IPS-18c (cell line): ENCODE measurements around the gene KIAA1958.

Experiments
- H3K4me3 ChIP-seq: 2 replicates; pipeline ENCODE4 v1.7.0; 2013; ENCODE audit warnings: low read depth, mild to moderate bottlenecking, low read length, moderate library complexity; ENCODE audit not compliant: insufficient read depth
- H3K9me3 ChIP-seq: one replicate; pipeline ENCODE4 v1.6.1; 2013; ENCODE audit warnings: mild to moderate bottlenecking, low read length, moderate library complexity; ENCODE audit not compliant: control insufficient read depth, insufficient read depth

Gene KIAA1958, protein sequence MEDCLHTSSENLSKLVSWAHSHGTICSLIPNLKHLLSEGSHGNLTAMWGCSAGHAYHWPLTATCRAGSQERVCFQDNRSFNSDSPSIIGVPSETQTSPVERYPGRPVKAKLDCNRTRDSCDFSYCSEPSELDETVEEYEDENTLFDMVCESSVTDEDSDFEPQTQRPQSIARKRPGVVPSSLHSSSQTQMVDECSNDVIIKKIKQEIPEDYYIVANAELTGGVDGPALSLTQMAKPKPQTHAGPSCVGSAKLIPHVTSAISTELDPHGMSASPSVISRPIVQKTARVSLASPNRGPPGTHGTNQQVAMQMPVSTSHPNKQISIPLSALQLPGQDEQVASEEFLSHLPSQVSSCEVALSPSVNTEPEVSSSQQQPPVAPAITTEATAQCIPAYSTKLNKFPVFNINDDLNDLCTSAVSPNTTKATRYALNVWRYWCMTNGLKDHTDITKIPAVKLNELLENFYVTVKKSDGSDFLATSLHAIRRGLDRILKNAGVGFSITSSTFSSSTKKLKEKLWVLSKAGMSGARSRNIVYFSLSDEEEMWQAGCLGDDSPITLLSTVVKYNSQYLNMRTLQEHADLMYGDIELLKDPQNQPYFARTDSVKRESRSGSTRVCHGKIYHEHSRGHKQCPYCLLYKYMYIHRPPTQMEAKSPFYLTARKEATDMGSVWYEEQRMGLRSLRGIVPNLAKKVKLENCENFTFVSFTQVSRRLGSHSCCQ

GRCh38 chr9:112486221-112487007 lies at the start of gene KIAA1958:
TSS of gene KIAA1958 (plus strand) at chr9:112486827. CDS start at chr9:112574081, 87,254 bp downstream.
- Histone ChIP-seq H3K9me3 (peaks cover 2% of the 10 kb centered on the region), H3K4me3 (peak within 1 kb of the TSS; percentile 93)

DNA sequence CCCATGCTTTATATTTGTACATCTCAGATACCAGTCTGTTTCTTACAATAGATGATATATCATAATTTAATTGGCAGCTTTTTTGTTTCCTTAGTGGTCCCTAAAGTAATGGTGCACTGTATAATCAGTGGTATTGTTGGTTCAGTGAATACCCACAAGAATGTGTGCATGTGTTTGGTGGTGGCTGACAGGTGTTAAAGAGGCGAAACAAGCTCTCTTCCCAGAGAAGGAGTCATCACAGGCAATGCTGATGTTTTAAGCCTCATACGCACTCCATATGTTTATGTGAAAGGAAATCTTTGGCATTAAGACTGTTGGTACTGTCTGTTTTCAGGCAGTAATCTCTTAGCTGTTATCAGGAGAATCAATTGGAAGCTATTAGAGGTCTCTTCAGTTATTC lies 49.2 kb upstream of the KIAA1958 start:
- no peaks in the 10 kb centered on the region for H3K9me3 ChIP-seq
- no peak overlapping the region for H3K4me3 ChIP-seq

- Histone ChIP-seq H3K9me3 (no peaks in the 10 kb centered on the region), H3K4me3 (no peak overlapping the region)
Observed at GRCh38 chr9:112439171-112439570, 47.5 kb upstream of the KIAA1958 start.

GRCh38 chr9:112439825-112440224 lies 46.8 kb upstream of the KIAA1958 start:
- Histone ChIP-seq H3K9me3 (no peaks in the 10 kb centered on the region), H3K4me3 (no peak overlapping the region)

DNA sequence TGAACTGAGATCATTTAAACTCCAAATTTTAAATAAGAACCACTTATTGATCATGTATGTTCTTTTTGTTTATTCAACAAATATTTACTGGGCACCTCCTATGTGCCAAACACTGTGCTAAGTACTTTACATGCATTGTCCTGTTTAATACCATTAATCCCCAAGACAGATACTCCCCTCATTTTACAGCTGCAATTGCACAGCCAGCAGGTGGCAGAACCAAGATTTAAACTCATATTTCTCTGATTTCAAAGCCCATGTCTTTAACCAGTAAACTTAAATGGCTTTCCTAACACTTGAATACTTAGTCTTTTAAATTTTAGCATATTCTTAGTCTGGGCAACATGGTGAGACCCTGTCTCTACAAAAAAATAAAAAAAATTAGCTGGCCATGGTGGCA lies 43.4 kb upstream of the KIAA1958 start:
- Histone ChIP-seq H3K9me3 (no peaks in the 10 kb centered on the region), H3K4me3 (no peak overlapping the region)

DNA sequence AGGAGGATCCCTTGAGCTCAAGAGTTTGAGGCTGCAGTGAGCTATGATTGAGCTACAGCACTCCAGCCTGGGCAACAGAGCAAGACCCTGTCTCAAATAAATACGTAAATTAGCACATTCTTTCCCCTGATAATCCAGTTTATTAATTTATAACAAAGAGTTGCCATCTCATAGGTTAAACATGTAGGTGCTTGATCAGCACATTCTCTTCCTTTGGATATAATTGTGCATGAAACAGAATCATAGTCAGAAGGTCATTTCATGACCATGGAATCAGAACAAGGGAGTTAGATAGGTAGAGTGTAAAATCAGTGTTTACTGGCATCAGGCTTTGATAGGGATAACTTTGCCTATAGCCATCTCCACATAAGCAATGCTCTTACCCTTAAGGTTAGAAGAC lies 43.0 kb upstream of the KIAA1958 start:
- no peak overlapping the region for H3K4me3 ChIP-seq
- H3K9me3 ChIP-seq: no peaks in the 10 kb centered on the region

GRCh38 chr9:112445196-112445595 lies 41.4 kb upstream of the KIAA1958 start:
- H3K4me3 ChIP-seq: no peak overlapping the region
- H3K9me3 ChIP-seq: no peaks in the 10 kb centered on the region

DNA sequence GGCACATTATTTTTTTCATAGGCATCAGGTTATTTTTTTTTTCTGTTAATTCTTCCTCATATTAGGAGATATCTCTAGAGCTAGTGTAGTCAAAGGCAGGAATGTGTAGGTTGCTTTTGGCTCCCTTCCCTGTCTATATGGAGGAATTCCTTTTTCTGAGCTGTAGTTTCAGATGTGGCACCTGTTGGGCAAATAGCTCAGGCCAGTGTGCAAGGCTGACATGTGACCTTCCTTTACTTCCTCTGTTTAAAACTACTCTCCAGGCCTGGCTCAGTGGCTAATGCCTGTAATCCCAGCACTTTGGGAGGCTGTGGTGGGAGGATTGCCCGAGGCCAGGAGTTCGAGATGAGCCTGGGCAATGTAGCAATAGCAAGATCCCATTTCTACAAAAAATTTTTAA lies 40.5 kb upstream of the KIAA1958 start:
- no peak overlapping the region for H3K4me3 ChIP-seq
- no peaks in the 10 kb centered on the region for H3K9me3 ChIP-seq

DNA sequence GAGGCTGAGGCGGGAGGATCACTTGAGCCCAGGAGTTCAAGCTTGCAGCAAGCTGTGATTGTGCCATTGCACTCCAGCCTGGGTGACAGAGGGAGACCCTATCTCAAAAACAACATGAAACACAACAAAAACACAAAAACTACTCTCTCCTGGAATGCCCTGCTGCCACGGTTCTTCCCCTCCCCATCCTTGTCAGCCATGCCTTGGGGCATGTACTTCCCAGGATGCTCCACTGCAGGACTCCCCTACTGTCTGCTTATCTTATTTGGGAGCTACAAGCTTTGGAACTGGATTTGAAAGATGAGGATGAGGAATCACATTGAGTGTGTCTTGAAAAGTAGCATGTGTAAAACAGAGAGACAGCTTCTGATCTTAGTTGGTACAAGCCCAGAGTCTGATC lies 40.1 kb upstream of the KIAA1958 start:
- no peak overlapping the region for H3K4me3 ChIP-seq
- no peaks in the 10 kb centered on the region for H3K9me3 ChIP-seq

GRCh38 chr9:112447283-112447761 lies 39.3 kb upstream of the KIAA1958 start:
- Histone ChIP-seq H3K9me3 (no peaks in the 10 kb centered on the region), H3K4me3 (no peak overlapping the region)

- Histone ChIP-seq H3K9me3 (no peaks in the 10 kb centered on the region), H3K4me3 (no peak overlapping the region)
Observed at GRCh38 chr9:112462855-112463254, 23.8 kb upstream of the KIAA1958 start.

GRCh38 chr9:112465352-112465751 lies 21.3 kb upstream of the KIAA1958 start:
- H3K9me3 ChIP-seq: no peaks in the 10 kb centered on the region
- no peak overlapping the region for H3K4me3 ChIP-seq

DNA sequence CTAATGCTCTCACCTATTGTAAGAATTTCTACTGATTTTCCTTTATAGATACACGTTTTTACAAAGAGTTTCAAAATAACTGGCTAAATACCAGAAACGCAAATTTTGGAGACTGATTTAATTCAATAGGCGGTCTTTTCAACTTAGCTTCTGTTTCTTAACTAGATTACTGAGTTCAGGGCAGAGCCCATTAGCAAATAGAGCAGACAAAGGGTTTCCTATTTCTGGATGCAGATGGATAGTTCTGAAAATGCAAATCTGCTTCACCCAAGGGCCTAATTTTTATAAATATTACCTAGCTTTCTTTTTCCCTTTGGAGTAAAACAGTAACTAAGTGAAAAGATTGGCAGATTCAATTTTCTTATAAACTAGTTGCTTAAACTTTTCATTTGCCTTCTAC lies 13.6 kb upstream of the KIAA1958 start:
- no peaks in the 10 kb centered on the region for H3K9me3 ChIP-seq
- H3K4me3 ChIP-seq: no peak overlapping the region

DNA sequence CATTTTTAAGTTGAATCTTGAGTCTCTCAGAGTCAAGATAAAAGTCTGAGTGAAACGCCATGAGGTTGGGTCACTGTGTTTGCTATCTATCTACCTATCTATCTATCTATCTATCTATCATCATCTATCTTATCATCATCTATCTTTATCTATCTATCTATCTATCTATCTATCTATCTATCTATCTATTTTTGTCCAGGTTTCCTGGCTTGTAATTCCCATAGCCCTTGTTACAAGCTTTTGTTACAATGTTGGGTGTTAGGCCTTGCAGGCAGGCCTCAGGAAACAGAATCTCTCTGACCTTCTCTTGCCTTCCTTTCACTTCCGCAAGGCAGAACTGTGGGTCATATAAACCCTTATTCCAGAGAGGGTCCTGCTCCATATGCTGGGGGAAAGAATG lies 12.6 kb upstream of the KIAA1958 start:
- H3K9me3 ChIP-seq: peaks cover 3% of the 10 kb centered on the region
- H3K4me3 ChIP-seq: no peak overlapping the region

DNA sequence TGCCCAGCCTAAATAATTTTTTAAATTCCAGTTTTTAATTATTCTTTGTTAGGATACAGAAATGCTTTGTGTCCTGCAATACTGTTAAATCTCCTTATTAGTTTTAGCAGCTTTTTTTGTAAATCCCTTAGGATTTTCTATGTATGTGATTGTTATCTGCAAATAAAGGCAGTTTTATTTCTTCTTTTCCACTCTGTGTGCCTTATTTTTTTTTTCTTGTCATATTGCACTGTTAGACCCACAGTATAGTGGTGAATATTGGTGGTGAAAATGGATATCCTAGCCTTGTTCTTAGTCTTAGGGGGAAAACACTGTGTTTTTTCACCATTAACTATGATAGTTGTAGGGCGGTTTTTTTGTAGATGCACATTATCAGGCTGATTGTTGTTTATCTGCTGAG lies 11.3 kb upstream of the KIAA1958 start:
- Histone ChIP-seq H3K4me3 (no peak overlapping the region), H3K9me3 (peaks cover 3% of the 10 kb centered on the region)

GRCh38 chr9:112477330-112477729 lies 9.3 kb upstream of the KIAA1958 start:
- H3K9me3 ChIP-seq: peaks cover 3% of the 10 kb centered on the region

GRCh38 chr9:112479221-112479620 lies 7.4 kb upstream of the KIAA1958 start:
- Histone ChIP-seq H3K4me3 (no peak overlapping the region), H3K9me3 (peaks cover 3% of the 10 kb centered on the region)

More at GRCh38 chr9:112477330-112477729, 9.3 kb upstream of the KIAA1958 start:
- H3K4me3 ChIP-seq: no peak overlapping the region
